Left renal cortex interstitium (tissue), 4 donors: Measurements from ENCODE around the gene ALAS2. TPM values are rescaled to one million over a fixed set of nuclear protein-coding genes. Genes with fewer than 3 reads are reported as not detected.
A peak's percentile ranks its signal among the peaks of the same experiment; 100 is the strongest.
"Not testable (repeated sequence)": the region's sequence is repeated elsewhere in the genome, so short reads cannot be mapped to it uniquely, and the experiment has no call there.

ENCODE experiments used
- DNase-seq, 4 donors: peaks; one replicate each; pipeline ENCODE4 v3.0.0-alpha.2; 2013; ENCODE audit warnings: low read depth in 4 of 4, low spot score in 2 of 4, missing footprints in 1 of 4
- polyA plus RNA-seq, 4 donors: library from polyadenylated mRNA; unstranded; fragments of 120-200 nt; gene quantifications; one replicate each; pipeline ENCODE4 v1.2.1, GENCODE V29; 2013; ENCODE audit not compliant: insufficient read length in 4 of 4

Gene ALAS2
- polyA plus RNA-seq, 4 donors = 9.3 to 34.8 (median 11.7) TPM

- DNase-seq = no peak
Measured at GRCh38 chrX:55007656-55008055, 23.1 kb downstream of the ALAS2 start.

GRCh38 chrX:55006827-55007621, 23.8 kb downstream of the ALAS2 start:
- DNase-seq = no peak

GRCh38 chrX:55005256-55005655, 25.5 kb downstream of the ALAS2 start:
- DNase-seq = no peak

- DNase-seq = no peak
Measured at GRCh38 chrX:55004231-55004630, 26.5 kb downstream of the ALAS2 start.

GRCh38 chrX:54999717-55000598, 30.8 kb downstream of the ALAS2 start, which contains the start of gene APEX2:
TSS of gene APEX2 (plus strand) at chrX:55000363. CDS start at chrX:55000423, 60 bp downstream.
- peak; percentile 72 to 87 (median 81) for DNase-seq

GRCh38 chrX:54995621-54996020, 35.2 kb downstream of the ALAS2 start:
- DNase-seq = no peak

GRCh38 chrX:54994668-54995351, 36.0 kb downstream of the ALAS2 start:
- no peak for DNase-seq

GRCh38 chrX:54994099-54994498, 36.7 kb downstream of the ALAS2 start, which contains the start of gene PFKFB1:
TSS of gene PFKFB1 (minus strand) at chrX:54994188. CDS start at chrX:54994007, 181 bp downstream.
- no peak for DNase-seq

GRCh38 chrX:54992911-54993622, 37.7 kb downstream of the ALAS2 start:
- no peak for DNase-seq

GRCh38 chrX:54991706-54992105, 39.1 kb downstream of the ALAS2 start:
- no peak for DNase-seq

GRCh38 chrX:54983306-54983705, 47.5 kb downstream of the ALAS2 start:
- not testable (repeated sequence) for DNase-seq

GRCh38 chrX:54980334-54980733, 50.4 kb downstream of the ALAS2 start:
- no peak for DNase-seq

- no peak for DNase-seq
Measured at GRCh38 chrX:54979432-54979831, 51.3 kb downstream of the ALAS2 start.

GRCh38 chrX:54978448-54978847, 52.3 kb downstream of the ALAS2 start:
- no peak for DNase-seq

GRCh38 chrX:54977387-54977786, 53.4 kb downstream of the ALAS2 start:
- no peak for DNase-seq

- no peak for DNase-seq
Measured at GRCh38 chrX:54964766-54965497, 65.8 kb downstream of the ALAS2 start.

- no peak for DNase-seq
Measured at GRCh38 chrX:54961750-54962149, 69.0 kb downstream of the ALAS2 start.
